ENCODE measurements around the gene ITFG2.

Gene ITFG2

DNA sequence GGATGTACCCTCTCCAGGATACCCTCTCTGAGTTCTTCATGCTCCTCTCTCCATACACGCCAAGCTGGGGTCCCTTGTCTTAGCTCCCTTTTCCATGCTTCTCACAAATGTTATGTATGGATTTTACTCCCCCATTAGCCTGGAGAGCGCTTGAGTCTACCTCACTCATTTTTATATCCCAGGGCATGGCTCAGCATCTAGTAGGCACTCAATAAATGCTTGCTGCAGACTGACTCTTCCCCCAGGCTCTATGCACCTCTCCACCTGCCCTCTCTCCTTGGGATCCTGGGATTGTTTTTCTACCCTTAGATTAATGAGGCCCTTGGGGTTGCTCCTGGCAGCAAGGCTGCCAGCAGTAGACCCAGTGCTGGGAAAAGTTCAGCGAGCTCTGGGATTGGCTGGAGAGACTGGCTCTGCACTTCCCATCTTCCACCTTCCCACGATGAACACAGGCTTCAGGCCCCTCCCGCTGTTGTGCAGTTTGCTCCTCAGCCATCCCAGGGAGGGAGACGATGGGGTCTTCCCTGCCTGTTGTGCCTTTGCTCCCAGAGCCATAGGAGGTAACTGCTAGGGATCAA, 20.2 kb downstream of the ITFG2 start:
- Histone ChIP-seq H3K27ac (ENCODE audit: low read depth, low read length, severe bottlenecking) (no peak overlapping the region), H3K4me3 (ENCODE audit: extremely low read depth, insufficient read depth, low read length, poor library complexity, severe bottlenecking) (no peak overlapping the region), H3K9me3 (ENCODE audit: control insufficient read depth, low read length) (no peaks in the 10 kb centered on the region), H3K36me3 (ENCODE audit: control insufficient read depth, insufficient read depth, low read length) (peaks cover 26% of the 10 kb centered on the region), H3K4me1 (ENCODE audit: control insufficient read depth, insufficient read depth, low read length, poor library complexity, severe bottlenecking) (peaks cover 13% of the 10 kb centered on the region)
- WGBS, 2 experiments (ENCODE audit: insufficient coverage in 2 of 2) = 83 to 87% methylated on average over 3 to 5 of the region's 6 CpGs

DNA sequence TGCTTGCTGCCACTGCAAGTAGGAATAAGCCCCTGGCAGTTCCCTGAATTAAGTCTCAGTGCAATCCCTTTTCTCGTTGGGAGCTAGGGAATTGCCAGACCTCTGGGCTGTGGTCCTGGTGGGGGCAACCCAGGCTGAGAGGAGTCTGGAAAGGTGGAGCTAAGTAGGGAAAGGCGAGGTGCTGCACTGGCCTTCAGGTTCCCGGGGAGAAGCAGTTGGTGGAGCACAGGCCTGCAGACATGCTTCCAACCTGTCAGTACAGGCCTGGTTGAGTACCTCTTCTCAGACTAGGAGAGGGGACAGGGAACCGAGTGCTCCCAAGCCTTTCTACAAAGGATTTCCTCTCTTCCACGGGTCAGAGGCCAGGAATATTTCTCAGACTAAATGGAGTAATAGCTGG, 20.9 kb downstream of the ITFG2 start:
- Histone ChIP-seq H3K4me1 (ENCODE audit: control insufficient read depth, insufficient read depth, low read length, poor library complexity, severe bottlenecking) (peaks cover 13% of the 10 kb centered on the region), H3K4me3 (ENCODE audit: extremely low read depth, insufficient read depth, low read length, poor library complexity, severe bottlenecking) (no peak overlapping the region), H3K36me3 (ENCODE audit: control insufficient read depth, insufficient read depth, low read length) (peaks cover 20% of the 10 kb centered on the region), H3K27ac (ENCODE audit: low read depth, low read length, severe bottlenecking) (no peak overlapping the region), H3K9me3 (ENCODE audit: control insufficient read depth, low read length) (no peaks in the 10 kb centered on the region)
- WGBS, 2 experiments (ENCODE audit: insufficient coverage in 2 of 2) = 80 to 87% methylated on average over 3 of the region's 5 CpGs

DNA sequence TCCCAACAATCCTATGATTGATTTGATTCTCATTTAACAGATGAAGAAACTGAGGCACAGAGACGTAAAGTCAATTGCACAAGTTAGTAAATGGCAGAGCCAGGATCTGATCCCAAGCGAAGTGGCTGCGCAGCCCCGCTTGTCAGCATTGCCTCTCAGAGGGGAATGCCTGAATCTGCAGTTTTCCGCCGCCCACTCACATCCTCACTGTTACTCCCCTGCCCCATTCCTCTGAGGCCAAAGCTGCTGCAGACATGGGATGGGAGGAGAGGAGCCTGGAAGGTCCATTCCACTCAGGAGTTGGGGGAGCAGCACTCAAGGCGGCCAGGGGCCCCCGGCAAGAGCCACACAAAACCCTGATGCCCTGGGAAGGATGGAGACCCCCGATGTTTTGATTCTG, 21.3 kb downstream of the ITFG2 start:
- H3K27ac ChIP-seq (ENCODE audit: low read depth, low read length, severe bottlenecking) = peak overlapping the region; percentile 19
- 88 to 93% methylated on average over 7 of the region's 9 CpGs for WGBS, 2 experiments (ENCODE audit: insufficient coverage in 2 of 2)

DNA sequence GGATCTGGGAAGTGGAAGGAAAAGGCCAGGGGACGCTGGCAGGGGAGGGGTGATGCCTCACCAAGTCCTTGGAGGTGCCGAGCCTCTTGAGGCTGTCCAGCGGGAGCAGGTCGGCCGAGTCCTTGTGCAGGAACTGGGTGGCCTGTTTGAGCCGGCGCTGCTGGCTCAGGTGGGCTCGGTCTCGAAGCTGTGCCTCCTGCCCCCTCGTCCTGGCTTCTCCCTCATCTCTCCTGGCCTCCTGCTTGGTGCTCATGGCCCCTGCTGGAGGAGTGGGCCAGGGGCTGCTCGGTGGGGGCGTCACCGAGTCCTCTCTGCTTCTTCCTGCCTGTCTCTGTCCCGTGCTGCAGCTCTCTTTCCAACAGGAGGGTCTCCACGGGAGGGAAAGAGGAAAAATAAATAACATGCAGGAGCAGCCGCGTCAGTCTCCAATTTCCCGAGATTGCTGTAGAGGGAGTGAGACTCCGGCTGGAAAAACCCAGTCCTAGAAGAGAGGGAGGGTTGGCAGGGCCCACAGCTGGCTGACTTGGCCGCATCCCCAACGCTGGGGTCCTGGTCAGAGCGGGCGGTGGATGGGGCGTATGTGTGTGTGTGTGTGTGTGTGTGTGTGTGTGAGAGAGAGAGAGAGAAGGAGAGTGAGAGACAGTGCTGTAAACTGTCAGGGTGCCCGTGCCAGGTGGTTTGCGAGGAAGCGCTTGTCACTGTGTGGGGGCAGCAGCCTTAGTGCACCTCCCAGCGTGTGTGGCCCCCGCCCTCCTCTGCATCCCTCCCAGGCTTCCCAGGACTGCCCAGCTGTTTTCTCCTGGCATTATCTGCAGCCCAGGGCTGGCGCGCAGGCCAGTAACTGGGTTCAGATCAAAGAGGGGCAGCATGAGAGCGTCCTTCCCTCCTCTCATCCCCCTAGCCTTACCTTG, 22.4 kb downstream of the ITFG2 start, which contains the start of gene NRIP2:
TSS of gene NRIP2 (minus strand) at position 455 of the 911 bp plus-strand sequence. CDS start at position 403, 52 bp downstream.
- H3K27ac ChIP-seq (ENCODE audit: low read depth, low read length, severe bottlenecking) = peak within 1 kb of the TSS; percentile 19
- H3K36me3 ChIP-seq (ENCODE audit: control insufficient read depth, insufficient read depth, low read length) = peaks cover 11% of the 10 kb centered on the region
- no peaks in the 10 kb centered on the region for H3K9me3 ChIP-seq (ENCODE audit: control insufficient read depth, low read length)
- no peak within 1 kb of the TSS for H3K4me3 ChIP-seq (ENCODE audit: extremely low read depth, insufficient read depth, low read length, poor library complexity, severe bottlenecking)
- WGBS, 2 experiments (ENCODE audit: insufficient coverage in 2 of 2) = 47 to 58% methylated on average over 26 to 28 of the region's 32 CpGs
- H3K4me1 ChIP-seq (ENCODE audit: control insufficient read depth, insufficient read depth, low read length, poor library complexity, severe bottlenecking) = peaks cover 13% of the 10 kb centered on the region

More for the DNA sequence above, 21.3 kb downstream of the ITFG2 start:
- Histone ChIP-seq H3K4me3 (ENCODE audit: extremely low read depth, insufficient read depth, low read length, poor library complexity, severe bottlenecking) (no peak overlapping the region), H3K36me3 (ENCODE audit: control insufficient read depth, insufficient read depth, low read length) (peaks cover 19% of the 10 kb centered on the region), H3K9me3 (ENCODE audit: control insufficient read depth, low read length) (no peaks in the 10 kb centered on the region), H3K4me1 (ENCODE audit: control insufficient read depth, insufficient read depth, low read length, poor library complexity, severe bottlenecking) (peaks cover 13% of the 10 kb centered on the region)

DNA sequence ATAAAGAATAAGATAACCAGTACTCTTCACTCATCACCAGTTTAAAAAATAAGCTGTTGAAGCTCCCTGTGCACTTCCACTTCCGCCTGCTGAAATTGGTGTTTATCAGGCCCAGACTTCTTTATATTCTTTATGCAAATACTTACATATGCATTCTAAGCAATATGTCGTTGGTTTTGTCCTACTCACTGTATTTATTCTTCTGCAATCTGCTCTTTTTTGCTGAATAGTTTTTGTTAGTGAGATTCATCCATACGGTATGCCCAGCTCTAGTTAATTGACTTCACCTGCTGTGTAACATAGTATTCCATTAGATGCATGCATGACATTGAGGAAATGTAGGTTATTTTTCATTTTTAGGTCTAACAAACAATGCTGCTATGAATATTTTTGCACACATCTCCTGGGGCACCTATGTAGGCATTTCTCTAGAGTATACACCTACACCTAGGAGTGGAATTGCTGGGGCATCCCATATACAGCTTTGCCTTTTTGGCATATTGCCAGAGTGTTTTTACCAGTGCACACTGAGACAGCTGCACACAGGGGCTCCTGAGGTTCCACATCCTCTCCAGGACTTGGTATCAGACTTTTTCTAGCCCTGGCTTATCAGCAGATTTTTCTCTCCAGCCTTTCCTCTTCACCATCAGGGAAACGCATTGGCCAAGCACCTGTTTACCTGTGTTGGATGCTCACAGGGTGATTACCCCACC, 23.4 kb downstream of the ITFG2 start:
- peaks cover 4% of the 10 kb centered on the region for H3K36me3 ChIP-seq (ENCODE audit: control insufficient read depth, insufficient read depth, low read length)
- WGBS, 2 experiments (ENCODE audit: insufficient coverage in 2 of 2) = 82 to 93% methylated on average over 1 to 2 of the region's 4 CpGs
- H3K27ac ChIP-seq (ENCODE audit: low read depth, low read length, severe bottlenecking) = no peak overlapping the region
- H3K4me1 ChIP-seq (ENCODE audit: control insufficient read depth, insufficient read depth, low read length, poor library complexity, severe bottlenecking) = peaks cover 13% of the 10 kb centered on the region
- no peaks in the 10 kb centered on the region for H3K9me3 ChIP-seq (ENCODE audit: control insufficient read depth, low read length)
- H3K4me3 ChIP-seq (ENCODE audit: extremely low read depth, insufficient read depth, low read length, poor library complexity, severe bottlenecking) = no peak overlapping the region

DNA sequence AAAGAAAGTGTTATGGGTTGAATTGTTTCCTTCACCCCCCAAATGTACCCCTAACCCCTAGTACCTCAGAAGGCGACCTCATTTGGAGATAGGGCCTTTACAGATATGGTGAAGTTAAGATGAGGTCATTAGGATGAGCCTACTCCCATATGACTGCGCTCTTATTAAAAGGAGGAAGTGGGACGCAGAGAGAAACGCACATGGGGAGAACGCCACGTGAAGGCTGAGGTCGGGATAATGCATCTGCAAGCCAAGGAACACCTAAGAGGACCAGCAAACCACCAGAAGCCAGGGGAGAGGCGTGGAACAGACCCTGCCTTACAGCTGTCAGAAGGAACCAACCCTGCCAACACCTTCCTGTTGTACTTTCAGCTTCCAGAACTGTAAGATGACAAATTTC, 24.1 kb downstream of the ITFG2 start:
- Histone ChIP-seq H3K36me3 (ENCODE audit: control insufficient read depth, insufficient read depth, low read length) (peaks cover 4% of the 10 kb centered on the region), H3K4me3 (ENCODE audit: extremely low read depth, insufficient read depth, low read length, poor library complexity, severe bottlenecking) (no peak overlapping the region), H3K9me3 (ENCODE audit: control insufficient read depth, low read length) (no peaks in the 10 kb centered on the region), H3K4me1 (ENCODE audit: control insufficient read depth, insufficient read depth, low read length, poor library complexity, severe bottlenecking) (peaks cover 13% of the 10 kb centered on the region), H3K27ac (ENCODE audit: low read depth, low read length, severe bottlenecking) (no peak overlapping the region)
- 84 to 95% methylated on average over 7 of the region's 8 CpGs for WGBS, 2 experiments (ENCODE audit: insufficient coverage in 2 of 2)

DNA sequence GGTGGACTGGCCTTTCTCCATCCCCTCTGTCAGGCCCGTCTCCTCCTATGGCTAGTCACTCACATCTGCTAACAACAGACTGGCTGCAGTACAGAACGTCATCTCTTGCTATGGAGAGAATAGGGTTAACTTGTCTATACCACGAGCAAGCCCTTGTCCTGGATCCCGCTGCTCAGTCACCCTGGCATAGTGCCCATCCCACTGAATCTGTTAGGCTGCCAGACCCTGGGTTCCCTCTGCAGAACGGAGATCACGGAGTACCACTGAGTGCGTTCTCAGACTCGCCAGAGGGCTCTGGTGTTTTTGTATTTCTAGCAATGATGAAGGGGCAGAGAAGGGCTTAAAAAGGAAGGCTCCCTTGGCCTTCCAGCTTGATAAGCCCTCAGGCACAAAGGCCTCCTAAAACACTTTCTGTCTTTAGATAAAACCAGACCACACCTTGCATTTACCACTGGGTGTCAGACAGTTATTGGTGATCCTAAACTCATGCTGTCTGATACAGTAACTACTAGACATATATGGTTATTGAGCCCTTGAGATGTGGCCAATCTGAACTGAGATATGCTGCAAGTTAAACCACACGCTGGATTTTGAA, 28.7 kb downstream of the ITFG2 start:
- 83 to 93% methylated on average over 5 to 8 of the region's 9 CpGs for WGBS, 2 experiments (ENCODE audit: insufficient coverage in 2 of 2)
- Histone ChIP-seq H3K4me3 (ENCODE audit: extremely low read depth, insufficient read depth, low read length, poor library complexity, severe bottlenecking) (no peak overlapping the region), H3K27ac (ENCODE audit: low read depth, low read length, severe bottlenecking) (no peak overlapping the region), H3K9me3 (ENCODE audit: control insufficient read depth, low read length) (no peaks in the 10 kb centered on the region), H3K4me1 (ENCODE audit: control insufficient read depth, insufficient read depth, low read length, poor library complexity, severe bottlenecking) (peaks cover 13% of the 10 kb centered on the region), H3K36me3 (ENCODE audit: control insufficient read depth, insufficient read depth, low read length) (peaks cover 4% of the 10 kb centered on the region)

DNA sequence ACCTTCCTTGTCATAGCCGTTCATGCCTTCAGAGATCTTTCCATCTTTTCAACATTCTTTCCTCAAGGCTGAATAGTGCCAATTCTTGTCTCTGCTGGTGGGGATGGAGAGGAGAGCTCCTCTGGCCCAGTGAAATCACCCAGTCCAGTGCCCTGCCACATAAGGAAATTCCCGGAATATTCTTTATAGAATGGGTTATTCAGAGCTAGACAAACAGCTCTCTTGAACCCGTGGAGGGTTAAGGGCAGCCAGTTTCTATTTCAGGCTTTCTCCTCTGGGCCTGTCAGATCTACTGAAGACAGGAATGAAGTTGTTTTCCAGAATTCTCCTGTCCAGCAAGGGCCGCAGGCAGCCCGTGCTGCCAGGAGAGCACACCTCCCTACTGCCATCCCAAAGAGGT, 30.5 kb downstream of the ITFG2 start:
- Histone ChIP-seq H3K27ac (ENCODE audit: low read depth, low read length, severe bottlenecking) (no peak overlapping the region), H3K9me3 (ENCODE audit: control insufficient read depth, low read length) (no peaks in the 10 kb centered on the region), H3K36me3 (ENCODE audit: control insufficient read depth, insufficient read depth, low read length) (peaks cover 4% of the 10 kb centered on the region), H3K4me3 (ENCODE audit: extremely low read depth, insufficient read depth, low read length, poor library complexity, severe bottlenecking) (no peak overlapping the region), H3K4me1 (ENCODE audit: control insufficient read depth, insufficient read depth, low read length, poor library complexity, severe bottlenecking) (peaks cover 17% of the 10 kb centered on the region)
- WGBS, 2 experiments (ENCODE audit: insufficient coverage in 2 of 2) = 76 to 90% methylated on average over 3 to 4 of the region's 5 CpGs

DNA sequence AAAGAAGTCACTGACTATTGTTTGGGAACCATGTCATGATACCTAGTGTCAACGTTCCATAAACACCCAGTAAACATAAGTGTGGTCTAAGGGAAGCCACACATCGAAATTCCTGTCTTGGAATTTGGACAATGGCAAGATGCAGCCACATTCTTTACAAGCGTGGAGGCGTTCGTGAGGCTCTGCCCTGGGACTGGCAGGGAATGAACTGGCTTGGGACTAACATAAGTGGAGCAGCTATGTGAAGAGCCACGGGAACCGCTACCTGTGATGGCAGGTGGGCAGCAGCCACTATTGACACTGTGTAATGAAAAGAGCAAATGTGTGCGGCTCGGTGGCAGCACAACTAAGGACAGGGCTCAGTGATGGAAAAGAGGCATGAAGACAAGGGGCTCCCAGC, 32.3 kb downstream of the ITFG2 start:
- H3K27ac ChIP-seq (ENCODE audit: low read depth, low read length, severe bottlenecking) = peak overlapping the region; percentile 70
- H3K9me3 ChIP-seq (ENCODE audit: control insufficient read depth, low read length) = no peaks in the 10 kb centered on the region
- H3K36me3 ChIP-seq (ENCODE audit: control insufficient read depth, insufficient read depth, low read length) = peaks cover 3% of the 10 kb centered on the region
- H3K4me1 ChIP-seq (ENCODE audit: control insufficient read depth, insufficient read depth, low read length, poor library complexity, severe bottlenecking) = peaks cover 17% of the 10 kb centered on the region
- WGBS, 2 experiments (ENCODE audit: insufficient coverage in 2 of 2) = 85 to 94% methylated on average over 8 to 9 of the region's 9 CpGs
- no peak overlapping the region for H3K4me3 ChIP-seq (ENCODE audit: extremely low read depth, insufficient read depth, low read length, poor library complexity, severe bottlenecking)

DNA sequence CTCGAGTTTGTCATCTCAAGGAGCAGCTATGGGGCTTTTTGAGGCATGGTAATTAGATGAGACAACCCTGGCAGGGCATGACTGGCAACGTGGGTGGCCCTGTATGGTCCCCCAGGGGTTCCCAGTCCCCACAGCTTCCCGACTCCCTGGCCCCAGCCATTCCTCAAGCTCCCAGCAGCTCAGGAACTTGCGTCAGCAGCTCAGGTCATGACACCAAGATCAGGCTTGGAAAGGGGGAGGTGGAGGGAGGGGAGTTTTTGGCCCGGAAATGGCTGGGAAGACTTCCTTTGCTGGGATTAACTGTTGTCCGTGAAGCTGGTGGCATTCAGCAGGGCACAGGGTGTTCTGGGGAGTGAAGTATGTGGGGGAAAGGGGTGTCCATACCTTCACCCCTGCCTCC, 32.8 kb downstream of the ITFG2 start:
- Histone ChIP-seq H3K4me1 (ENCODE audit: control insufficient read depth, insufficient read depth, low read length, poor library complexity, severe bottlenecking) (peaks cover 17% of the 10 kb centered on the region), H3K27ac (ENCODE audit: low read depth, low read length, severe bottlenecking) (peak overlapping the region; percentile 70), H3K36me3 (ENCODE audit: control insufficient read depth, insufficient read depth, low read length) (no peaks in the 10 kb centered on the region), H3K9me3 (ENCODE audit: control insufficient read depth, low read length) (no peaks in the 10 kb centered on the region), H3K4me3 (ENCODE audit: extremely low read depth, insufficient read depth, low read length, poor library complexity, severe bottlenecking) (no peak overlapping the region)
- 61 to 71% methylated on average over 2 to 4 of the region's 6 CpGs for WGBS, 2 experiments (ENCODE audit: insufficient coverage in 2 of 2)
